ENCODE data around the gene GPR108. TPM values are rescaled to one million over a fixed set of nuclear protein-coding genes. Genes with fewer than 3 reads are reported as not detected.

GPR108 gene
- total and polyA plus RNA-seq, 5 donors from 2014 or later = 60.7 to 98.8 (median 86.2) TPM

DNA sequence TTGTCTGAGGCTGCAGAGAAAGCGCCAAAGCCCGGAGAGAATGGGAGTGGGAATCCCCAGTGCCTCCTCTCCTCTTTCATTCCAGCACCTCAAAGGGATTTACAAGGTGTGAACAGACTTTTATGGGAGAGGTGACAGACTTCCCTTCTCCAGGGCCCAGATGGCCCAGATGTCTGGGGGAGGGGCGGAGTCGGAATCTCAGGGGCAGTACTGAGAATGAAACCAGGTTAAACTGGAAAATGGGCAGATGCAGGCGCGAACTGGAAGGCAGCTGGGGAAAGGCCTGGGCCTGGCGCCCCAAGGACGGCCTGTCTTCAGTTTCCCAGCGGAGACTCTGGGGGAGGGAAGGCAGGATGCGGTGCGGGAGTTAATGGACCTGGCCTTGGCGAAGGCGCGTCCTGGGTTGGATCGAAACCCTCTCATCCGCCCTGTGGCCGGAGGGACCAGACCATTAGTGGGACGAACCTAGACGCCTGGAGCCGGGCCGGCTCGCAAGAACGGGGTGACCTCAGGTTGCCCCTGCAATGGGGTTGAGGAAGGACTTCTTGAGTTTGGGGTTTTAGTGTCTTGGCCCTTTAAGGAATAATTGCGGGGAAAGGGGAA lies 1.5 kb upstream of the GPR108 start:
- Mint-ChIP-seq H3K9me3 (no peaks in the 10 kb centered on the region), H3K27ac (peak overlapping the region; percentile 91 to 97 (median 96)), H3K4me1 (peaks cover 10 to 43% (median 22%) of the 10 kb centered on the region in 4 donors), H3K36me3 (peaks cover 8% of the 10 kb centered on the region), H3K27me3 (peaks cover 8% of the 10 kb centered on the region), H3K4me3 (peak overlapping the region; percentile 90 to 100 (median 98))
- H3K27me3 ChIP-seq (ENCODE audit: control insufficient read depth, insufficient read depth, low read length) = no peaks in the 10 kb centered on the region
- ATAC-seq (ENCODE audit: low read depth in 2 of 2) (no peak), DNase-seq (peak in 1 of 3 donors; percentile 19)
- H3K9me3 ChIP-seq (ENCODE audit: control insufficient read depth in 2 of 2, low read length in 2 of 2) = no peaks in the 10 kb centered on the region
- peak overlapping the region; percentile 58 for H3K4me3 ChIP-seq (ENCODE audit: low read depth, low read length)
- peaks cover 44% of the 10 kb centered on the region for H3K4me1 ChIP-seq (ENCODE audit: control insufficient read depth, insufficient read depth, low read length, poor library complexity, severe bottlenecking)
- H3K27ac ChIP-seq (ENCODE audit: insufficient read depth, low read length, poor library complexity, severe bottlenecking) = peak overlapping the region; percentile 94
- no peaks in the 10 kb centered on the region for H3K36me3 ChIP-seq (ENCODE audit: control insufficient read depth, insufficient read depth, low read length)

DNA sequence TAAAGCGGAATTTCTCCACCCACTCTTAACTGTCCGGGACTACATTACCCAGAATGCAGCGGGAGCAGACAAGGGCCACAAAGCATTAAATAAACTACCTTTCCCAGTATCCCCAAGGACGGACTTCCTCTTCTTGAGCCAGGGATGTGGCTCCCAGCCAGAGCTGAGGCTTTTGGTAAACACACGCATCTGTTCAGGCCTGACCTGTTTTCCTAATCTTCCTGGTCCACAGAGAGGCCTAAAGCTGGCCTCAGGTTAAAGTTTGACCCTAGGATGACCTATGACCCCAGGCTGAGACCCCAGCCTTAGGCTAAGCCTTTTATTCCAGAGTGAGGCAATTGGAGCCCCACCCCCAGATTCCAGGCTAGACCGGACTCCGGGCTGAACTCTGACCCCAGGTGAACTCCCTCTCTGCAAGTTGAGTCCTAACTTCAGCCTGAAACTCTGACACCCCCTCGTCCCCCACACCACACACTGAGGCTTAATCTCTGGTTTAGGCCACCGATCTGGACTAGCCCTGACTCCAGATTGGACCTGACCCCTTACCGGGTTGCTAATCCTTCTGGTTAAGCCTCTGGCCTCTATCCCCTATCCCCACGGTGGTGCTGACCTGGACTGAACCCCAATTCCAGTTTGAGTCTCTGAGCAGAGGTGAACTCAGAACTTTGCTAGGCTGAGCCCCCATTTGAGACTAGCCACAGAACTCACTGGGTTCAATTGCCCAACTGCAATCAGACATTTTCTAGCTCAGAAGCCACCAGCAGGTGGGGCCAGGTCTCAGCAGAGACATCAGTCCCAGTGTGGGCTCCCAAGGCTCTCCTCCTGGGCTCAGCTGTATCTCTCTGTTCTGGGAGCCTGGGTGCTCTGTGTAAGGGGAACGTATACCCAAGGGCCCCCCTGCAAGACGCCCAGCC lies 750 bp upstream of the GPR108 start:
- peak overlapping the region; percentile 61 for H3K4me3 ChIP-seq (ENCODE audit: low read depth, low read length)
- no peaks in the 10 kb centered on the region for H3K36me3 ChIP-seq (ENCODE audit: control insufficient read depth, insufficient read depth, low read length)
- peak overlapping the region; percentile 94 for H3K27ac ChIP-seq (ENCODE audit: insufficient read depth, low read length, poor library complexity, severe bottlenecking)
- peaks cover 10 to 40% (median 22%) of the 10 kb centered on the region in 4 donors for H3K4me1 Mint-ChIP-seq
- no peaks in the 10 kb centered on the region for H3K9me3 ChIP-seq (ENCODE audit: control insufficient read depth in 2 of 2, low read length in 2 of 2)
- H3K27me3 Mint-ChIP-seq = peaks cover 8% of the 10 kb centered on the region
- ATAC-seq (ENCODE audit: low read depth in 2 of 2) (no peak), DNase-seq (peak; percentile 60 to 89 (median 74))
- peaks cover 44% of the 10 kb centered on the region for H3K4me1 ChIP-seq (ENCODE audit: control insufficient read depth, insufficient read depth, low read length, poor library complexity, severe bottlenecking)
- peak overlapping the region; percentile 96 to 97 (median 97) for H3K27ac Mint-ChIP-seq
- H3K36me3 Mint-ChIP-seq = peaks cover 5% of the 10 kb centered on the region
- no peaks in the 10 kb centered on the region for H3K9me3 Mint-ChIP-seq
- no peaks in the 10 kb centered on the region for H3K27me3 ChIP-seq (ENCODE audit: control insufficient read depth, insufficient read depth, low read length)
- peak overlapping the region; percentile 90 to 100 (median 98) for H3K4me3 Mint-ChIP-seq

- DNase-seq (no peak), ATAC-seq (ENCODE audit: low read depth in 2 of 2) (no peak)
- Mint-ChIP-seq H3K9me3 (no peaks in the 10 kb centered on the region), H3K4me1 (peaks cover 10 to 38% (median 22%) of the 10 kb centered on the region in 4 donors), H3K27ac (peak overlapping the region; percentile 95 to 99 (median 97)), H3K27me3 (peaks cover 8% of the 10 kb centered on the region), H3K36me3 (peaks cover 10% of the 10 kb centered on the region), H3K4me3 (peak overlapping the region; percentile 87 to 99 (median 94))
- Histone ChIP-seq H3K36me3 (ENCODE audit: control insufficient read depth, insufficient read depth, low read length) (peaks cover 5% of the 10 kb centered on the region), H3K9me3 (ENCODE audit: control insufficient read depth in 2 of 2, low read length in 2 of 2) (no peaks in the 10 kb centered on the region), H3K4me1 (ENCODE audit: control insufficient read depth, insufficient read depth, low read length, poor library complexity, severe bottlenecking) (peaks cover 44% of the 10 kb centered on the region), H3K4me3 (ENCODE audit: low read depth, low read length) (peak overlapping the region; percentile 83), H3K27ac (ENCODE audit: insufficient read depth, low read length, poor library complexity, severe bottlenecking) (peak overlapping the region; percentile 94), H3K27me3 (ENCODE audit: control insufficient read depth, insufficient read depth, low read length) (no peaks in the 10 kb centered on the region)
Measured at GRCh38 chr19:6736917-6737283, 480 bp downstream of the GPR108 start.

DNA sequence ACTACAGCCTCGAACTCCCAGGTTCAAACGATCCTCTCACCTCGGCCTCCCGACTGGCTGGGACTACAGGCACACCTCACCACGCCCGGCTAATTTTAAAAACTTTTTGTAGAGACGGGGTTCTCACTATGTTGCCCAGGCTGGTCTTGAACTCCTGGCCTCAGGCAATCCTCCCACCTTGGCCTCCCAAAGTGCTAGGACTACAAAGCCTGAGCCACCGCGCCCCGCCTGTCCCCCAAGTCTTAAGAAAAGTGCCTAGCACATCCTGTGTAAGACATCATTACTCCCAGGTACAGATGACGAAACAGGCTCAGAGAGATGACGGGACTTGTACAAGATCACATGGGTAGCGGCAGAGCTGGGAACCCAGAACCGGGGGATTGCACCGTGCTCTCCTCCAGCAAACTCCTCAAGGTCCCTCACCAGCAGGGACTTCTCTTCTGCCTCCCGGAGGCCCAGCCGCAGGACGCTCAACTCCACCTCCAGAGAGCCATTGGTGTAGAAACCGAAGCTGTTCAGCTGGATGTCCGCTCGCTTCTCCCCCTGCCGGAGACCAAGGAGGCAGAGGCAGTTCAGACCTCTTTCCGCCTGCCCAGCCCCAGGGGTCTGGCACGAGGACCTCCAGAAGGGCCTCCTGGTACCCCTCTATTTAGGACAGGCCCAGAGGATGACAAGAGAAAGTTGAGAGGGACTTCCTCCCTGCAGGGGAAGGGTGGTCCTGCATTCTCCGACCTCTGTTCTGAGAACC lies 1.0 kb downstream of the GPR108 start:
- Histone ChIP-seq H3K36me3 (ENCODE audit: control insufficient read depth, insufficient read depth, low read length) (peaks cover 5% of the 10 kb centered on the region), H3K4me1 (ENCODE audit: control insufficient read depth, insufficient read depth, low read length, poor library complexity, severe bottlenecking) (peaks cover 44% of the 10 kb centered on the region), H3K27ac (ENCODE audit: insufficient read depth, low read length, poor library complexity, severe bottlenecking) (peak overlapping the region; percentile 94), H3K4me3 (ENCODE audit: low read depth, low read length) (peak overlapping the region; percentile 83), H3K9me3 (ENCODE audit: control insufficient read depth in 2 of 2, low read length in 2 of 2) (no peaks in the 10 kb centered on the region), H3K27me3 (ENCODE audit: control insufficient read depth, insufficient read depth, low read length) (no peaks in the 10 kb centered on the region)
- peak in 1 of 2 donors; percentile 3 for ATAC-seq (ENCODE audit: low read depth in 2 of 2)
- peak; percentile 55 to 91 (median 74) for DNase-seq
- Mint-ChIP-seq H3K27ac (peak overlapping the region; percentile 95 to 99 (median 97)), H3K9me3 (no peaks in the 10 kb centered on the region), H3K27me3 (peaks cover 8% of the 10 kb centered on the region), H3K36me3 (peaks cover 10% of the 10 kb centered on the region), H3K4me1 (peaks cover 10 to 38% (median 22%) of the 10 kb centered on the region in 4 donors), H3K4me3 (peak overlapping the region; percentile 87 to 99 (median 94))

DNA sequence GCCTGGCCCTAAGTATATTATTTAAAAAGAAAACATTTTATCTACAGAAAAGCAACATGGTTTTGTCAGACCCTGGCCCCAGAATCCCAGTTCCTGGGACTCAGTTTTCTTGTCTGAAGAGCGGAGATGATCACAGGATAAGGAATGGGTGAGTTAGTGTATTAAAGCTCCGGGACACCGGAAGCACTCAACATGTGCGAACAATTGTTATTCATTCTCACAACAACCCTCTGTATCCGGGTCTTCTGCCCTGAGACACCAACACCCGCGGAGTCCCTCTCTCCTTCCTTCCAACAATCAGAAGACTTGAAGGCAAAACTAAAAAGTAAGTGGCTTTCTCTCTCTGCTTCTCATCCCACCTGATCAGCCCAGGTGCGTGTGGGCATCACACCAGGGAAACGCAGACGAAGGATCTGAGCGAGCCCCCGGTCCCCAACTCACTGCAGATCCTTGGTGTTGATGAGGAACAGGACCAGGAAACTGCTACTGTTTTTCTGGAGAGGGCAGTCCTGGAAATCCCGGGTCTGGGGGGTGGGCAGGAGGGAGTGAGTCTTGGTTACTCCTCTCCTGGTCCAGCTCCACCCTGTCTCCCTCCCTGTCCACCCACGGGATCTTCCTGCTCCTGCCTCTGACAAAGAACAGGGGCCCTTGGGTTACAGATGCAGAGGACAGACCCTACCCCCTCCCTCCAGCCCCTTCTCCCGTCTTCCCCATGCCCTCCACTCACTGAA lies 2.0 kb downstream of the GPR108 start:
- H3K27me3 Mint-ChIP-seq = peaks cover 8% of the 10 kb centered on the region
- no peaks in the 10 kb centered on the region for H3K9me3 ChIP-seq (ENCODE audit: control insufficient read depth in 2 of 2, low read length in 2 of 2)
- H3K36me3 ChIP-seq (ENCODE audit: control insufficient read depth, insufficient read depth, low read length) = peaks cover 5% of the 10 kb centered on the region
- H3K27ac Mint-ChIP-seq = peak overlapping the region in 1 of 3 donors; percentile 97
- peak overlapping the region; percentile 94 for H3K27ac ChIP-seq (ENCODE audit: insufficient read depth, low read length, poor library complexity, severe bottlenecking)
- H3K36me3 Mint-ChIP-seq = peaks cover 10% of the 10 kb centered on the region
- H3K4me3 Mint-ChIP-seq = peak overlapping the region; percentile 9 to 96 (median 89)
- DNase-seq = no peak
- H3K9me3 Mint-ChIP-seq = no peaks in the 10 kb centered on the region
- no peak overlapping the region for H3K4me3 ChIP-seq (ENCODE audit: low read depth, low read length)
- ATAC-seq (ENCODE audit: low read depth in 2 of 2) = no peak
- H3K27me3 ChIP-seq (ENCODE audit: control insufficient read depth, insufficient read depth, low read length) = no peaks in the 10 kb centered on the region
- H3K4me1 Mint-ChIP-seq = peaks cover 10 to 31% (median 21%) of the 10 kb centered on the region in 4 donors
- peaks cover 36% of the 10 kb centered on the region for H3K4me1 ChIP-seq (ENCODE audit: control insufficient read depth, insufficient read depth, low read length, poor library complexity, severe bottlenecking)

DNA sequence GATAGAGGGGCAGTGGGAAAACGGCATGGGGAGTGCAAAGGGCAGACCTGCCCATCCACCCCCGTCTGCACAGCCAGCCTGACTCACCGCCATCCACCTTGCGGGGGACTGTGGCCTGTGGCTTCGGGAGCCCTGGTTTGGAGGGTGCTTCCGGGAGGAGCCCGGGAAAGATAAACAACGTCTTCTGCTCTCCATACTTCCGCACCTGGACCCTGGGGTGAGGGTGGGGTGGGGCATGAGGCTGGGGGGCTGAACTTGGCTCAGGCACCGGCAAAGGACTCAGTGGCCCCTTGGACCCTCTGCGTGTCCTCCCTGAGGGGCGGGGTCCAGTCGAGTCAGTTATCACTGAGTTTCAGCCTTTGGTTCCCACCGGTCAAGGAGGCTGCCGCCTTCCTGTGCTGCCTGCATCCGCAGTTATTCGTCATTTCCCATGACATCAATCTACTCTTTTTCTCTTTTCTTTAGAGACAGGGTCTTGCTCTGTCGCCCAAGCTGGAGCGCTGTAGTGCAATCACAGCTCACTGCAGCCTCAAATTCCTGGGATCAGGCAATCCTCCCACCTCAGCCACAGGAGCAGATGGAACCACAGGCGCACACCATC lies 3.2 kb downstream of the GPR108 start:
- no peak overlapping the region for H3K4me3 ChIP-seq (ENCODE audit: low read depth, low read length)
- no peaks in the 10 kb centered on the region for H3K9me3 ChIP-seq (ENCODE audit: control insufficient read depth in 2 of 2, low read length in 2 of 2)
- no peak overlapping the region for H3K4me3 Mint-ChIP-seq
- peaks cover 14% of the 10 kb centered on the region for H3K36me3 Mint-ChIP-seq
- peaks cover 10 to 28% (median 20%) of the 10 kb centered on the region in 4 donors for H3K4me1 Mint-ChIP-seq
- H3K27ac ChIP-seq (ENCODE audit: insufficient read depth, low read length, poor library complexity, severe bottlenecking) = no peak overlapping the region
- peaks cover 5% of the 10 kb centered on the region for H3K36me3 ChIP-seq (ENCODE audit: control insufficient read depth, insufficient read depth, low read length)
- no peak overlapping the region for H3K27ac Mint-ChIP-seq
- peaks cover 8% of the 10 kb centered on the region for H3K27me3 Mint-ChIP-seq
- H3K27me3 ChIP-seq (ENCODE audit: control insufficient read depth, insufficient read depth, low read length) = no peaks in the 10 kb centered on the region
- H3K9me3 Mint-ChIP-seq = no peaks in the 10 kb centered on the region
- H3K4me1 ChIP-seq (ENCODE audit: control insufficient read depth, insufficient read depth, low read length, poor library complexity, severe bottlenecking) = peaks cover 27% of the 10 kb centered on the region
- ATAC-seq (ENCODE audit: low read depth in 2 of 2) (no peak), DNase-seq (no peak)

Measured in CD4-positive, CD25-positive, alpha-beta regulatory T cell (primary cell).